ENCODE results near the gene GLRX3.

GLRX3 gene

DNA sequence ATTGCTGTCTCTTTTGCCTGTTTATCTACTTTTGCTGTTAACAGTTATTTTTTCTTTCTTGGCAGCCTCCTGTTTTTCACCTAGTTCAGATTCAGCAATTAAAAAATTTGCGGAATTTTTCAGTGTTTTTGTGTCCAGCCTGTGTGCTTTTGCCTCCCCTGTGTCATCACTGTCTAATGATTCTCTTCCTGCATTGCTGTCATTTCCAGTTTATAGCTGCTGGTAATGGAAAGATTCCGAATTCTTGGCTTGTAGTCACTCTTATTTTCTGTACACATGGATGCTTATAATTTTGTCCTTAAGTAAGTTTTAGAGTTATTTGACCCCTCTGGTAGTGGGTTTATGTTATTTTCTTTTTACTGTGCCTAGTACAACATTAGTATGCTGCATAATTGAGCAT is 25.1 kb downstream of the GLRX3 start:
- H3K27me3 ChIP-seq (ENCODE audit: insufficient read depth, insufficient read length): no peaks in the 10 kb centered on the region
- H3K9ac ChIP-seq (ENCODE audit: insufficient read length, low read depth): no peak overlapping the region
- TF ChIP-seq YY1 (IDR thresholded peaks at IDR 0.05; ENCODE audit: insufficient read depth, insufficient read length) (no peak), ZNF274 (IDR thresholded peaks at IDR 0.05; ENCODE audit: low read depth, low read length) (no peak), SUZ12 (IDR thresholded peaks at IDR 0.05; ENCODE audit: extremely low read depth, insufficient read depth, insufficient read length) (no peak)
- no peaks in the 10 kb centered on the region for H3K9me3 ChIP-seq (ENCODE audit: insufficient read depth, low read length)
- no peak for DNase-seq (ENCODE audit: low read depth, low spot score)
- no peaks in the 10 kb centered on the region for H3K4me1 ChIP-seq (ENCODE audit: insufficient read depth, insufficient read length)
- H3K4me3 ChIP-seq (ENCODE audit: insufficient read length, low read depth): no peak overlapping the region
- H3K36me3 ChIP-seq (ENCODE audit: insufficient read depth, insufficient read length, low read length): peaks cover 51% of the 10 kb centered on the region

DNA sequence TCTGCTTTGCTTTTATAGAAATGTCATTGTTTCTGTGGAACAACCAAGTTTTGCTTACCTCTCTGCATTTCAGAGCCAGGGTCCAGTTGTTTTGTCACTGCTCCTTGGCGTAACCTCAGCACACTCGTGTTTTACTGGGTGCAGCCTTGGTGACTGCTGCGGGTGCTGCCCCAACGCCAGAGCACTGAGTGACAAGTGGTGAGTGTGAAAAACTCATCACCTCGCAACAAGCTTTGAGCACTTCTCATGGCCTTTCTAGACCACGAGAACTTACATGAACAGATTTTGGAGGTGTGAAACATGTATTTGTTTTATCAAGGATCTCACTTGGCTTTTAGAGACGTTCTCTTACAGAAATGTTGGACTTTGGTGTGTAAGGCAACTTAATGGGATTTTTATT is 31.0 kb downstream of the GLRX3 start:
- no peaks in the 10 kb centered on the region for H3K27me3 ChIP-seq (ENCODE audit: insufficient read depth, insufficient read length)
- no peak overlapping the region for H3K4me3 ChIP-seq (ENCODE audit: insufficient read length, low read depth)
- H3K9ac ChIP-seq (ENCODE audit: insufficient read length, low read depth): no peak overlapping the region
- TF ChIP-seq ZNF274 (IDR thresholded peaks at IDR 0.05; ENCODE audit: low read depth, low read length): no peak
- TF ChIP-seq YY1 (IDR thresholded peaks at IDR 0.05; ENCODE audit: insufficient read depth, insufficient read length): no peak
- no peak for TF ChIP-seq SUZ12 (IDR thresholded peaks at IDR 0.05; ENCODE audit: extremely low read depth, insufficient read depth, insufficient read length)
- no peaks in the 10 kb centered on the region for H3K9me3 ChIP-seq (ENCODE audit: insufficient read depth, low read length)
- peaks cover 65% of the 10 kb centered on the region for H3K36me3 ChIP-seq (ENCODE audit: insufficient read depth, insufficient read length, low read length)
- no peaks in the 10 kb centered on the region for H3K4me1 ChIP-seq (ENCODE audit: insufficient read depth, insufficient read length)
- DNase-seq (ENCODE audit: low read depth, low spot score): no peak

DNA sequence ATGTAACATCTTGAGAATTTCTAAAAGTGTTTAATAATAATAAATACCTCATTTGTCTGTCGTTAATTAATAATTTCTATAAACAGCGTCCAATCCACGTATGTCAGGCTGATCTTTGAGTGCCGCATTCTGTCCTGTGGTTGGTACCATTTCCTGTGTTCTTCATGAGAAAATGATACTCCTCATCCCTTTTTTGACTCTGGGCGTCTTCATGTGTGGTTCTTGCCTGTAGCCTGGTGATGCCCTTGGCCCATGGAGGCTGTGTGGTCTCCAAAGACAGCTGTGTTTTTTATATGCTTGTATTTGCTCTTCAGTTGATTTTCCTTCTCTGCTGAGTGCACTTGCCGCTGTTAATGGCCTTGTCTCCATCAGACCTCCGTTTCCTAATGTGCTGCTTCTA is 31.5 kb downstream of the GLRX3 start:
- Histone ChIP-seq H3K36me3 (ENCODE audit: insufficient read depth, insufficient read length, low read length) (peaks cover 60% of the 10 kb centered on the region), H3K4me1 (ENCODE audit: insufficient read depth, insufficient read length) (no peaks in the 10 kb centered on the region), H3K9ac (ENCODE audit: insufficient read length, low read depth) (no peak overlapping the region), H3K4me3 (ENCODE audit: insufficient read length, low read depth) (no peak overlapping the region), H3K27me3 (ENCODE audit: insufficient read depth, insufficient read length) (no peaks in the 10 kb centered on the region), H3K9me3 (ENCODE audit: insufficient read depth, low read length) (no peaks in the 10 kb centered on the region)
- no peak for DNase-seq (ENCODE audit: low read depth, low spot score)
- TF ChIP-seq YY1 (IDR thresholded peaks at IDR 0.05; ENCODE audit: insufficient read depth, insufficient read length) (no peak), SUZ12 (IDR thresholded peaks at IDR 0.05; ENCODE audit: extremely low read depth, insufficient read depth, insufficient read length) (no peak)

DNA sequence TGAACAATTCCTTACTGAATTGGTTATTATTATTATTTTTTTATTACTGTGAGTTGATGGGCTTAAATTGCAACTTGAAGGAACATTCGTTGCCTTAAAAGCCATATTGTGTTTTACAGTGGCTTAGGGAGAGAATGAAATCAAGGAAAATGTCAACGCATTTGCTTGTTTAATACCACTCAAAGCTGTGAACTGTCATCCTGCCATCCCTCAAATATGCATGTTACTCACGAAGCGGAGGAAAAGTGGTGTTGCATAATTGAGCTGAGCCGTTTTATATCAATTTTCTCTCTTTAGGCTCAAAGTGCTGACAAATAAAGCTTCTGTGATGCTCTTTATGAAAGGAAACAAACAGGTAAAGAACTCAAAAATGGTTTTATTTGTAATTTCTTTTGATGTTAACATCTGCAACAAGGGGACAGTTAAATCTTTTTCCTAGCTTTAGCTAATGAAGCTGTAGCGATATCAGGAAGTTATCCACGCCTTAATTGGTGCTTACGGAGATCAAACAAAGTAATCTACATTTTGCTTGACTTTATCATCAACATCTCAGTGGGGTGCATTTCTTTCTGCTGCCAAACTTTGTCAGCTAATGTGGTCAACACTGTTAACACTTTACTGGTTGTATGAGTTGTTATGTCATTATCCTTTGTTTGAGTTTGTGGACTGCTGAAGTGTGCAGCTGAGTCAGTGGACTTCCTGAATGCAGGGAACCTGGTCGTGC is 33.1 kb downstream of the GLRX3 start:
- Histone ChIP-seq H3K9ac (ENCODE audit: insufficient read length, low read depth) (no peak overlapping the region), H3K36me3 (ENCODE audit: insufficient read depth, insufficient read length, low read length) (peaks cover 58% of the 10 kb centered on the region), H3K9me3 (ENCODE audit: insufficient read depth, low read length) (no peaks in the 10 kb centered on the region), H3K4me3 (ENCODE audit: insufficient read length, low read depth) (no peak overlapping the region), H3K27me3 (ENCODE audit: insufficient read depth, insufficient read length) (no peaks in the 10 kb centered on the region), H3K4me1 (ENCODE audit: insufficient read depth, insufficient read length) (no peaks in the 10 kb centered on the region)
- TF ChIP-seq YY1 (IDR thresholded peaks at IDR 0.05; ENCODE audit: insufficient read depth, insufficient read length) (no peak), SUZ12 (IDR thresholded peaks at IDR 0.05; ENCODE audit: extremely low read depth, insufficient read depth, insufficient read length) (no peak), ZNF274 (IDR thresholded peaks at IDR 0.05; ENCODE audit: low read depth, low read length) (no peak)
- no peak for DNase-seq (ENCODE audit: low read depth, low spot score)

DNA sequence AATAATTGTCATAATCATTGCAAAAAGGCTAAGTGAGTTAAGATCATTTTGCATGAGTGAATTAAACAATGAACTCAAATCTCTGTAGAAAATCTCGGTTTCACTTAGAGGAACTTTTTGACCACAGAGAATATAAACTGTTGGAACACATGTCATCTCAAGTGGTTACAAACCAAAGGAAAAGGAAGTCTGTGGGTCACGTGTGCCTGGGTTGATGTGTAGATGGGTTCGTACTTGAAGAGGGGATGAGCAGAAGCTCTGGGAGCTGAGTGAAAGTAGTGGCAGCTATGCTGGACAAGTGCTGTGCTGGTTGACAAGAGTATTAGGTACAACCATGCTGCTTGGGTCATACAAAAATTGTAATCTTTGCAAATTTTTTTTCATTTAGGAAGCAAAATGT is 35.0 kb downstream of the GLRX3 start:
- no peak overlapping the region for H3K4me3 ChIP-seq (ENCODE audit: insufficient read length, low read depth)
- TF ChIP-seq SUZ12 (IDR thresholded peaks at IDR 0.05; ENCODE audit: extremely low read depth, insufficient read depth, insufficient read length): no peak
- no peak for TF ChIP-seq YY1 (IDR thresholded peaks at IDR 0.05; ENCODE audit: insufficient read depth, insufficient read length)
- no peak for TF ChIP-seq ZNF274 (IDR thresholded peaks at IDR 0.05; ENCODE audit: low read depth, low read length)
- peaks cover 65% of the 10 kb centered on the region for H3K36me3 ChIP-seq (ENCODE audit: insufficient read depth, insufficient read length, low read length)
- no peak for DNase-seq (ENCODE audit: low read depth, low spot score)
- no peaks in the 10 kb centered on the region for H3K9me3 ChIP-seq (ENCODE audit: insufficient read depth, low read length)
- peaks cover 2% of the 10 kb centered on the region for H3K4me1 ChIP-seq (ENCODE audit: insufficient read depth, insufficient read length)
- H3K9ac ChIP-seq (ENCODE audit: insufficient read length, low read depth): no peak overlapping the region
- no peaks in the 10 kb centered on the region for H3K27me3 ChIP-seq (ENCODE audit: insufficient read depth, insufficient read length)

DNA sequence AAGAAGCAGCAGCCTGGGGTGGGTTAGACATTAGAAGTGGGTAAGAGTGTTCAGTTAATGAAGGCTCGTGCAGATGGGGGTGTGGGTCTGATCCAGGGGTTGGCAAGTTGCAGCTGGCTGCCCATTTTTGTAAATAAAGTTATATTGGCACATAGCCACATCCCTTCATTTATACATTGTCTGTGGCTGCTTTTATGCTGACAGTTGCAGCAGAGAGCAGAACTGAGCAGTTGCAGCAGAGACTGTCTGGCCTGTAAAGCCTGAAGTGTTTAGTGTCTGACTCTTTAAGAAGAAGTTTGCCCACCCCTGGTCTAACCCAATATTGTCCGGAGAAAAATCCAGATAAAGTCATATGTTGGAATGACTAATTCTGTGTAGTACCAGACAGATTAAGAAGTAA is 38.1 kb downstream of the GLRX3 start:
- no peak for DNase-seq (ENCODE audit: low read depth, low spot score)
- Histone ChIP-seq H3K36me3 (ENCODE audit: insufficient read depth, insufficient read length, low read length) (peaks cover 45% of the 10 kb centered on the region), H3K9ac (ENCODE audit: insufficient read length, low read depth) (no peak overlapping the region), H3K4me3 (ENCODE audit: insufficient read length, low read depth) (no peak overlapping the region), H3K9me3 (ENCODE audit: insufficient read depth, low read length) (no peaks in the 10 kb centered on the region), H3K27me3 (ENCODE audit: insufficient read depth, insufficient read length) (no peaks in the 10 kb centered on the region), H3K4me1 (ENCODE audit: insufficient read depth, insufficient read length) (peaks cover 2% of the 10 kb centered on the region)
- TF ChIP-seq SUZ12 (IDR thresholded peaks at IDR 0.05; ENCODE audit: extremely low read depth, insufficient read depth, insufficient read length) (no peak), YY1 (IDR thresholded peaks at IDR 0.05; ENCODE audit: insufficient read depth, insufficient read length) (no peak), ZNF274 (IDR thresholded peaks at IDR 0.05; ENCODE audit: low read depth, low read length) (no peak)

DNA sequence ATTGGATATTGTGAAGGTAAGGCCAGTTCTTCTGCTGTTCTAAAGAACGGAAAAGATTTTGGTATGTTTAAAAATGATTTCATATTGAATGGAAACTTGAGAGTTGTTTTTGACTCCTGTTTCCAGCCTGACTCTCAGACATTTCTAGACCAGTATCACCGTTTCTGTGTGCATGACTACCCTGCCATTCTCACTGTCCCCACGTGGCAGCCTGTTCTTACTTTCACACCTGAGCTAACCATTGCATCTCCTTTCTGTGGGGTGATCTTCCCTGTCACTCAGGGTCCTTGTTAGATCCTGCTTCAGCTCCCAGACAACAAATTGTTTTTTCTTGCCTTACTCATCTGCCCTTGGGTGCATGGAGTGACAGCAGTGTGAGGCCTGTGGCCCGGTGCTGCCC is 38.9 kb downstream of the GLRX3 start:
- peaks cover 2% of the 10 kb centered on the region for H3K4me1 ChIP-seq (ENCODE audit: insufficient read depth, insufficient read length)
- TF ChIP-seq ZNF274 (IDR thresholded peaks at IDR 0.05; ENCODE audit: low read depth, low read length) (no peak), YY1 (IDR thresholded peaks at IDR 0.05; ENCODE audit: insufficient read depth, insufficient read length) (no peak), SUZ12 (IDR thresholded peaks at IDR 0.05; ENCODE audit: extremely low read depth, insufficient read depth, insufficient read length) (no peak)

More for the DNA sequence above, 38.9 kb downstream of the GLRX3 start:
- no peak for DNase-seq (ENCODE audit: low read depth, low spot score)
- Histone ChIP-seq H3K27me3 (ENCODE audit: insufficient read depth, insufficient read length) (no peaks in the 10 kb centered on the region), H3K4me3 (ENCODE audit: insufficient read length, low read depth) (no peak overlapping the region), H3K9ac (ENCODE audit: insufficient read length, low read depth) (no peak overlapping the region), H3K9me3 (ENCODE audit: insufficient read depth, low read length) (no peaks in the 10 kb centered on the region), H3K36me3 (ENCODE audit: insufficient read depth, insufficient read length, low read length) (peaks cover 43% of the 10 kb centered on the region)
